Neural cell (in vitro differentiated cells): ENCODE data around the gene TENT5D. TPM values are rescaled to one million over a fixed set of nuclear protein-coding genes. Genes with fewer than 3 reads are reported as not detected.

Source experiments
- H2AFZ ChIP-seq: fragments of 200-600, 300-800 bp; sonication (generic), shearing (Covaris generic); 2 replicates; pipeline ENCODE4 v1.6.0; 2014; ENCODE audit warnings: low read depth, mild to moderate bottlenecking, antibody characterized with exemption, low read length, moderate library complexity
- H3F3A ChIP-seq: fragments of 200-600 bp; shearing (Covaris generic); 2 replicates; pipeline ENCODE4 v1.6.1; 2016; ENCODE audit warnings: mild to moderate bottlenecking, moderate library complexity, mixed read lengths, antibody characterized with exemption, low read length; ENCODE audit not compliant: insufficient read depth, poor library complexity, severe bottlenecking
- H3K27ac ChIP-seq: fragments of 200-600, 300-800 bp; sonication (generic), shearing (Covaris generic); 2 replicates; pipeline ENCODE4 v1.5.1; 2014; ENCODE audit warnings: mild to moderate bottlenecking, low read length, moderate library complexity
- H3K27me3 ChIP-seq: fragments of 300-800, 200-600 bp; sonication (generic), shearing (Covaris generic); 2 replicates; pipeline ENCODE4 v1.6.0; 2014; ENCODE audit warnings: mild to moderate bottlenecking, low read depth, low read length, moderate library complexity; ENCODE audit not compliant: insufficient read depth
- H3K36me3 ChIP-seq: fragments of 300-800, 200-600 bp; sonication (generic), shearing (Covaris generic); 2 replicates; pipeline ENCODE4 v1.5.1; 2014; ENCODE audit warnings: mild to moderate bottlenecking, antibody characterized with exemption, low read length, moderate library complexity; ENCODE audit not compliant: insufficient read depth
- H3K4me2 ChIP-seq: fragments of 300-800, 200-600 bp; sonication (generic), shearing (Covaris generic); 2 replicates; pipeline ENCODE4 v1.6.0; 2014; ENCODE audit warnings: mild to moderate bottlenecking, low read length
- H3K4me3 ChIP-seq: fragments of 300-800, 200-600 bp; sonication (generic), shearing (Covaris generic); 2 replicates; pipeline ENCODE4 v1.5.1; 2014; ENCODE audit warnings: mild to moderate bottlenecking, low read length, moderate library complexity
- H3K79me2 ChIP-seq: fragments of 200-600 bp; shearing (Covaris generic); replicated peaks from 2 replicates; pipeline ENCODE4 v1.6.0; 2014; ENCODE audit warnings: mild to moderate bottlenecking, low read length, moderate library complexity; ENCODE audit not compliant: insufficient read depth
- H3K9ac ChIP-seq: fragments of 300-800, 200-600 bp; sonication (generic), shearing (Covaris generic); 2 replicates; pipeline ENCODE4 v1.6.1; 2016; ENCODE audit warnings: mild to moderate bottlenecking, low read length, mixed read lengths
- H3K9me2 ChIP-seq: fragments of 200-600 bp; shearing (Covaris generic); 2 replicates; pipeline ENCODE4 v1.6.1; 2016; ENCODE audit warnings: mild to moderate bottlenecking, low read length, mixed read lengths; ENCODE audit not compliant: insufficient read depth
- H3K9me3 ChIP-seq: fragments of 200-600, 300-800 bp; sonication (generic), shearing (Covaris generic); 2 replicates; pipeline ENCODE4 v1.6.1; 2016; ENCODE audit warnings: mild to moderate bottlenecking, mixed run types, low read length, moderate library complexity, mixed read lengths
- H4K20me1 ChIP-seq: fragments of 200-600 bp; shearing (Covaris generic); 2 replicates; pipeline ENCODE4 v1.6.1; 2016; ENCODE audit warnings: mild to moderate bottlenecking, mixed run types; ENCODE audit not compliant: insufficient read depth
- EP300 ChIP-seq: fragments of 450-650 bp; conservative IDR thresholded peaks from 2 replicates; pipeline ENCODE4 v1.6.1; 2014; ENCODE audit warnings: antibody characterized with exemption, mild to moderate bottlenecking, moderate library complexity; ENCODE audit not compliant: poor library complexity, severe bottlenecking
- EZH2 ChIP-seq: fragments of 200-600, 300-800 bp; shearing (Covaris generic), sonication (generic); IDR thresholded peaks from 2 replicates; pipeline ENCODE4 v1.6.1; 2014; ENCODE audit warnings: antibody characterized with exemption, low read length, borderline replicate concordance, mild to moderate bottlenecking; ENCODE audit not compliant: insufficient read depth, poor library complexity, severe bottlenecking
- MXI1 ChIP-seq: fragments of 450-650 bp; conservative IDR thresholded peaks from 2 replicates; pipeline ENCODE4 v1.6.1; 2014; ENCODE audit warnings: antibody characterized with exemption, mild to moderate bottlenecking; ENCODE audit not compliant: poor library complexity, severe bottlenecking
- POLR2AphosphoS5 ChIP-seq: IDR thresholded peaks from 2 replicates; pipeline ENCODE4 v1.6.1; 2012
- RAD21 ChIP-seq: fragments of 450-650 bp; conservative IDR thresholded peaks from 2 replicates; pipeline ENCODE4 v1.6.1; 2014; ENCODE audit warnings: antibody characterized with exemption, mild to moderate bottlenecking, moderate library complexity
- SMC3 ChIP-seq: fragments of 450-650 bp; conservative IDR thresholded peaks from 2 replicates; pipeline ENCODE4 v1.6.1; 2014; ENCODE audit warnings: antibody characterized with exemption, mild to moderate bottlenecking, moderate library complexity; ENCODE audit not compliant: poor library complexity
- TAF1 ChIP-seq: IDR thresholded peaks from 2 replicates; pipeline ENCODE4 v1.6.1; 2012; ENCODE audit warnings: low read depth
- polyA plus RNA-seq: library from polyadenylated mRNA; depleted of rRNA; stranded (reverse); fragments of >200 nt; gene quantifications from 2 replicates; pipeline ENCODE4 v1.2.3, GENCODE V29; 2014
- TF ChIP-seq, protein P1 (sequence below): fragments of 450-650 bp; IDR thresholded peaks from 2 replicates; pipeline ENCODE4 v1.5.1; 2014; ENCODE audit warnings: antibody characterized with exemption, mild to moderate bottlenecking, moderate library complexity; ENCODE audit not compliant: poor library complexity, severe bottlenecking
- TF ChIP-seq, protein P2 (sequence below): IDR thresholded peaks from 2 replicates; pipeline ENCODE4 v1.6.1; 2012; ENCODE audit warnings: borderline replicate concordance

Gene TENT5D
- polyA plus RNA-seq, 1 donor from 2014 or later, result not detected

GRCh38 chrX:80471582-80471981, 51.3 kb downstream of the TENT5D start:
- Histone ChIP-seq H3K36me3 (no peaks in the 10 kb centered on the region), H3F3A (no peaks in the 10 kb centered on the region), H4K20me1 (no peaks in the 10 kb centered on the region), H3K9me2 (no peaks in the 10 kb centered on the region), H3K4me3 (no peak overlapping the region), H3K27ac (no peak overlapping the region), H3K27me3 (no peaks in the 10 kb centered on the region), H3K9me3 (no peaks in the 10 kb centered on the region), H3K9ac (no peak overlapping the region), H3K4me2 (no peak overlapping the region), H2AFZ (no peak overlapping the region), H3K79me2 (no peaks in the 10 kb centered on the region)
- no peak for TF ChIP-seq RAD21
- TF ChIP-seq POLR2AphosphoS5, result no peak
- TF ChIP-seq, protein P1, sequence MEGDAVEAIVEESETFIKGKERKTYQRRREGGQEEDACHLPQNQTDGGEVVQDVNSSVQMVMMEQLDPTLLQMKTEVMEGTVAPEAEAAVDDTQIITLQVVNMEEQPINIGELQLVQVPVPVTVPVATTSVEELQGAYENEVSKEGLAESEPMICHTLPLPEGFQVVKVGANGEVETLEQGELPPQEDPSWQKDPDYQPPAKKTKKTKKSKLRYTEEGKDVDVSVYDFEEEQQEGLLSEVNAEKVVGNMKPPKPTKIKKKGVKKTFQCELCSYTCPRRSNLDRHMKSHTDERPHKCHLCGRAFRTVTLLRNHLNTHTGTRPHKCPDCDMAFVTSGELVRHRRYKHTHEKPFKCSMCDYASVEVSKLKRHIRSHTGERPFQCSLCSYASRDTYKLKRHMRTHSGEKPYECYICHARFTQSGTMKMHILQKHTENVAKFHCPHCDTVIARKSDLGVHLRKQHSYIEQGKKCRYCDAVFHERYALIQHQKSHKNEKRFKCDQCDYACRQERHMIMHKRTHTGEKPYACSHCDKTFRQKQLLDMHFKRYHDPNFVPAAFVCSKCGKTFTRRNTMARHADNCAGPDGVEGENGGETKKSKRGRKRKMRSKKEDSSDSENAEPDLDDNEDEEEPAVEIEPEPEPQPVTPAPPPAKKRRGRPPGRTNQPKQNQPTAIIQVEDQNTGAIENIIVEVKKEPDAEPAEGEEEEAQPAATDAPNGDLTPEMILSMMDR, result no peak
- TF ChIP-seq EP300, result no peak
- TF ChIP-seq TAF1, result no peak
- TF ChIP-seq EZH2, result no peak
- TF ChIP-seq, protein P2, sequence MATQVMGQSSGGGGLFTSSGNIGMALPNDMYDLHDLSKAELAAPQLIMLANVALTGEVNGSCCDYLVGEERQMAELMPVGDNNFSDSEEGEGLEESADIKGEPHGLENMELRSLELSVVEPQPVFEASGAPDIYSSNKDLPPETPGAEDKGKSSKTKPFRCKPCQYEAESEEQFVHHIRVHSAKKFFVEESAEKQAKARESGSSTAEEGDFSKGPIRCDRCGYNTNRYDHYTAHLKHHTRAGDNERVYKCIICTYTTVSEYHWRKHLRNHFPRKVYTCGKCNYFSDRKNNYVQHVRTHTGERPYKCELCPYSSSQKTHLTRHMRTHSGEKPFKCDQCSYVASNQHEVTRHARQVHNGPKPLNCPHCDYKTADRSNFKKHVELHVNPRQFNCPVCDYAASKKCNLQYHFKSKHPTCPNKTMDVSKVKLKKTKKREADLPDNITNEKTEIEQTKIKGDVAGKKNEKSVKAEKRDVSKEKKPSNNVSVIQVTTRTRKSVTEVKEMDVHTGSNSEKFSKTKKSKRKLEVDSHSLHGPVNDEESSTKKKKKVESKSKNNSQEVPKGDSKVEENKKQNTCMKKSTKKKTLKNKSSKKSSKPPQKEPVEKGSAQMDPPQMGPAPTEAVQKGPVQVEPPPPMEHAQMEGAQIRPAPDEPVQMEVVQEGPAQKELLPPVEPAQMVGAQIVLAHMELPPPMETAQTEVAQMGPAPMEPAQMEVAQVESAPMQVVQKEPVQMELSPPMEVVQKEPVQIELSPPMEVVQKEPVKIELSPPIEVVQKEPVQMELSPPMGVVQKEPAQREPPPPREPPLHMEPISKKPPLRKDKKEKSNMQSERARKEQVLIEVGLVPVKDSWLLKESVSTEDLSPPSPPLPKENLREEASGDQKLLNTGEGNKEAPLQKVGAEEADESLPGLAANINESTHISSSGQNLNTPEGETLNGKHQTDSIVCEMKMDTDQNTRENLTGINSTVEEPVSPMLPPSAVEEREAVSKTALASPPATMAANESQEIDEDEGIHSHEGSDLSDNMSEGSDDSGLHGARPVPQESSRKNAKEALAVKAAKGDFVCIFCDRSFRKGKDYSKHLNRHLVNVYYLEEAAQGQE, result no peak
- no peak for TF ChIP-seq MXI1
- no peak for TF ChIP-seq SMC3

DNA sequence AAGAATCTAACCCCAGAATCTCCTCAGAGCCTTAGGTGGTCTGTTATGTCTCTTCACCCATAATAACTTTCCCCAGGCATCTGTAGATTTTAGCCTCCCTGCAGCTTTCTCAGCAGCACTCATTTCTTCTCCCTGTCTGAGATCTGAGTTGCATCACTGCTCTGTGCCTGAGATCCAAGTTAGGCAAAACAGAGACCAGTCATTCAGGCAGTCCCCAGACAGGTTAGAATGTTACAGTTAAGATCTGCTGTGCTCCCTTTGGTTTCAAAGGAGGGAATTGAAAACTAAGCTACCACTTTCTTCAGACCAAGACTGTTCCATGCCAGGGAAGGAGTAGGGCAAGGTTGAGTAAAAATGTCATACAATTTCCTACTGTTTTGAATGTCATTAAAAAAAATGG, 65.3 kb downstream of the TENT5D start:
- no peaks in the 10 kb centered on the region for H3K9me3 ChIP-seq
- H3K79me2 ChIP-seq, result no peaks in the 10 kb centered on the region
- H3K27me3 ChIP-seq, result no peaks in the 10 kb centered on the region
- H3F3A ChIP-seq, result no peaks in the 10 kb centered on the region
- no peak overlapping the region for H3K9ac ChIP-seq
- no peaks in the 10 kb centered on the region for H3K36me3 ChIP-seq
- no peak overlapping the region for H2AFZ ChIP-seq
- H4K20me1 ChIP-seq, result no peaks in the 10 kb centered on the region
- no peaks in the 10 kb centered on the region for H3K9me2 ChIP-seq
- TF ChIP-seq SMC3 (no peak), EZH2 (no peak), POLR2AphosphoS5 (no peak), RAD21 (no peak), MXI1 (no peak), EP300 (no peak), TAF1 (no peak)
- TF ChIP-seq, protein P1, result no peak
- TF ChIP-seq, protein P2, result no peak
- no peak overlapping the region for H3K27ac ChIP-seq
- no peak overlapping the region for H3K4me2 ChIP-seq
- no peak overlapping the region for H3K4me3 ChIP-seq
